HG03342 (cell line): Measurements from ENCODE around the gene AARS2.
"Not testable (repeated sequence)": the region's sequence is repeated elsewhere in the genome, so short reads cannot be mapped to it uniquely, and the experiment has no call there.

ENCODE experiments used
- ATAC-seq: cut with Tn5 transposase; IDR thresholded peaks from one replicate; pipeline ENCODE4 v1.9.1; 2021; ENCODE audit warnings: mild to moderate bottlenecking, moderate library complexity; ENCODE audit not compliant: unreplicated experiment

The AARS2 gene

DNA sequence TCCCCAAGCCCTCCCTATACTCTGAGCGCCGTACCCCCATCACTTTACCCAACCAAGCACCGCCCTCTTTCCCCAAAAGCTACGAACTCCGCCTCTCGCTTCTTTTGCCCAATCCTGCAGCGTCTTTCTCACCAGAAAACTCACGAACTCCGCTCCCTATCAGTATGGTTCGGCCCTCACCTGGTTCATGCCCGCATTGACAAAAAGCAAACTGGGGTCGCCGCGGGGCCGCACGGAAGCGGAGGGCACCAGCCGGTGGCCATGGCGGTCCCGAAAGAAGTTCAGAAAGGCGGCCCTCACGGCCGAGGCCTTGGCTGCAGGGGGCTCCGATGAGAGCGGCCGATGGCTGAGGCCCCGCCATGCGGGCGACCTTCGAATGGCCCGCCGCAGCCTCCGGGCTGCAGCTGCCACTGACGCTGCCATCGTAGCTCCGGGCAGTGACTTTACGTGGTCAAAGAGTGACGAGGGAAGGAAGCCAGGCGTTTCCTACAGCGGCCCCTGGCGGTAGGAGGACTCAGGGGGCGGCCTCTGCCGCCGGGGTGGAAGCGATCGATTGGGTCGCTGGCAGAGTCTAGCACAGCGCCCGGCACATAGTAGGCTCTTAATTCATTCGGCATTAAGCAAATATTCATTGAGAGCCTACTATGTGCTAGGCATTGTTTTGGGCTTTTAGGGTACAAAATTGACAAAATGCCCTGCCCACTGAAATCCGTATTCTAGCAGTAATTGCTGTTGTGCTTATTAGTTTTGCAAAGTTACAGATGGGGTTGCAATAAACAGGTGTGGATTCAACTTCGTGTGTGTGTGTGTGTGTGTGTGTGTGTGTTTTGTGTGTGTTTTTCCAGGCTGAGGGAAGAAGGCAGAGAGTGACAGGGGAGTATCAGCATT, at the start of gene AARS2:
Gene AARS2 (minus strand): TSS at position 447 of the 888 bp plus-strand sequence. CDS start 24 bp downstream, at position 423.
- peak; percentile 92 for ATAC-seq

DNA sequence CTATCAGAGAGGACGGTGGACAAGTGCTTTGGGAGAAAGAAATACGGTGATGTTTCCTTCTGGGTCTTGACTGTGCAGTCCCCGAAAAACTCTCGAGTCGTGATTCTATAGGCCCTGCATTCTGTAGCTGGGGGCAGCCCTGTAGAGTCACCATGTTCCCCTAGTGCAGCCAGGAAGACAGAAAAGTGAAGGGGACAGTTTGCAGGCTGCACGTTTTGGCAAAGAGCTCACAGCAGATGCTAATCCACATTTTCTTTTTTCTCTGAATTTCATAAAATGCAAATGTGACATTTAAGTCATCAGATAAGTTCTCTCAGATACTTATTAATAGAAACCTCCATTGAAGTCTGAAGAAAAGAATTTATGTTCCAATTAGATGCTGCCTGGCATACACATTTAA, 48.8 kb upstream of the AARS2 start:
- ATAC-seq = no peak

DNA sequence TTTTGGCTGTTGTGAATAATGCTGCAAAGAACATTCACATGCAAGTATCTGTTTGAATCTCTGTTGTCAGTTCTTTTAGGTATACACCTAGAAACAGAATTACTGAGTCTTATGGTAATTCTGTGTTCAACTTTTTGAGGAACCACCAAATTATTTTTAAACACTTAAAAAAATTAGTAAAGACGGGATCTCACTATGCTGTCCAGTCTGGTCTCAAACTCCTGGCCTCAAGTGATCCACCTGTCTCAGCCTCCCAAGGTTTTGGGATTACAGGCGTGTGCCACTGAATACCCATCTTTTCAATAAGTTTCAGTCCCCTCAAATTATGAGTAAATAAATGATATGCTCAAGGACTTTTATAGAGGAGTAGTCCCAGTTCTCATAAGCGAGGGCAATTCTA, 46.8 kb upstream of the AARS2 start:
- no peak for ATAC-seq

DNA sequence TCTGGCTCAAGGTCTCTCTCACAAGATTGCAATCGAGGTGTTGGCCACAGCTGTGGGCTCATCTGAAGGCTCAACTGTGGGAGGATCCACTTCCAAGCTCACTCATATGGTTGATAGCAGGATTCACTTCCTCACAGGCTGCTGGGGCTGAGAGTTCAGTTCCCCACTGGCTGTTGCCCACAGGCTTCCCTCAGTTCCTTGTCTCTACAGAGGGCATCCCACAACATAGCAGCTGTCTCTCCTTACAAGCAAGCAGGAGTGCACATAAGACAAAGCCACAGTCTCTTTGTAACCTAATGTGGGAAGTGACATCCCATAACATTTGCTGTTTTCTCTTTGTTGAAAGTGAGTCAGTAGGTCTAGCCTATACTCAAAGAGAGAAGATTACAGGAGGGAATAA, 43.3 kb upstream of the AARS2 start:
- ATAC-seq = no peak

DNA sequence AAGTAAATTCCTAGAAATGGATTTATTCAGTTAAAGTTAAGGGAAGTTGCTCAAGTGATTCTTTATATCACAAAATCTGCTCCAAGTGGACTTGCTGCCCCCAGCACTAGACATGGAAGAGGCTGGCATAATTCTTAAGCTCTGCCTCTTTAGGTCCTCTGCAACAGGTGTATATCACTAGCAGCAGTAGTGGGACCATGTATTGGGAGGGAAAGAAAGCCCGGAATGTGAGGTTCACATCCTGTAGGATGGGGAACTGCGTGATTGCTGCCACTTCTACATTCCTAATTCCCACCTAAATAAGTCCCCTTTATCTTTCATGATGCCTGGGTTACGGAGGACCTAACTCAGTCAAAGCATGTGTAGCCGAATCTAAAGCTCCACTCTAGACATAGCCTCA, 42.5 kb upstream of the AARS2 start:
- ATAC-seq = no peak

DNA sequence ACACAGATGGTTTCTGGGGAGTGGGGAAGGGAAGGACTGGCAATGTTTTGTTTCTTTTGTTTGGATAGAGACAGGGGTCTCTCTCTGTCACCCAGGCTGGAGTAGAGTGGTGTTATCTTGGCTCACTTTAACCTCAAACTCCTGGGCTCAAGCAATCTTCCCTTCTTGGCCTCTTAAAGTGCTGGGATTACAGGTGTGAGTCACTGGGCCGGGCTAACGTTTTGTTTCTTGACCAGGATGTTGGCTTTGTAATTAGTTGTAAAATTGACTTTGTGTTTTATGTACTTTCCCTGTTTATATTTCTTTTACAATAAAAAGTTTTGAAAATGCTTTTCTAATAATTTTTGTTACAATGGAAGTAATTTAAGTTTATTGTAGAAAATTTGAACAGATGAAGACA, 40.2 kb upstream of the AARS2 start:
- ATAC-seq = no peak

DNA sequence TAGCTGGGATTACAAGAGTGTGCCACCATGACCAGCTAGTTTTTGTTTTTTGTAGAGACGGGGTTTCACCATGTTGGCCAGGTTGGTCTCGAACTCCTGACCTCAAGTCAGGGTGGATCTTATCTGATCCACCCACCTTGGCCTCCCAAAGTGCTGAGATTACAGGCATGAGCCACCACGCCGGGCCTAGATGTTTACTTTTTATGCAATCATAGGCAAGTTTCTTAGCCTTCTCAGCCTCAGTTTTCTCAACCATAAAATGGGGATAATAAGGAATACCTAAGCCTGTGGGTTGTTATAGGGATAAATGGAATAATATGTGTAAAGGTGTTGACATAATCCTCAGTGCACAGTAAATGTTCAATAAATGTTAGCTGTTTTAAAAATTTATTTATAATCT, 39.1 kb upstream of the AARS2 start:
- ATAC-seq = no peak

DNA sequence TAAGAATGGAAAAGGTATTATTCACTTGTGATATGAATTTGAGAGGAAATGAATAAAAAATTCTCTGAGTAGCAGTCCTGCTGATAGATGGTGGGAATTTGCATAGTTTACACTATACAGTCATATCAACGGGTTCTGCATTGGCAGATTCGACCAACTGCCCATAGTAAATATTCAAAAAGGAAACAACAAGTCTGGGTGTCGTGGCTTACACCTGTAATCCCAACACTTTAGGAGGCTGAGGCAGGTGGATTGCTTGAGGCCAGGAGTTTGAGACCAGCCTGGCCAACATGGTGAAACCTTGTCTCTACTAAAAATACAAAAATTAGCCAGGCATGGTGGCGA, 37.5 kb upstream of the AARS2 start:
- not testable (repeated sequence) for ATAC-seq

DNA sequence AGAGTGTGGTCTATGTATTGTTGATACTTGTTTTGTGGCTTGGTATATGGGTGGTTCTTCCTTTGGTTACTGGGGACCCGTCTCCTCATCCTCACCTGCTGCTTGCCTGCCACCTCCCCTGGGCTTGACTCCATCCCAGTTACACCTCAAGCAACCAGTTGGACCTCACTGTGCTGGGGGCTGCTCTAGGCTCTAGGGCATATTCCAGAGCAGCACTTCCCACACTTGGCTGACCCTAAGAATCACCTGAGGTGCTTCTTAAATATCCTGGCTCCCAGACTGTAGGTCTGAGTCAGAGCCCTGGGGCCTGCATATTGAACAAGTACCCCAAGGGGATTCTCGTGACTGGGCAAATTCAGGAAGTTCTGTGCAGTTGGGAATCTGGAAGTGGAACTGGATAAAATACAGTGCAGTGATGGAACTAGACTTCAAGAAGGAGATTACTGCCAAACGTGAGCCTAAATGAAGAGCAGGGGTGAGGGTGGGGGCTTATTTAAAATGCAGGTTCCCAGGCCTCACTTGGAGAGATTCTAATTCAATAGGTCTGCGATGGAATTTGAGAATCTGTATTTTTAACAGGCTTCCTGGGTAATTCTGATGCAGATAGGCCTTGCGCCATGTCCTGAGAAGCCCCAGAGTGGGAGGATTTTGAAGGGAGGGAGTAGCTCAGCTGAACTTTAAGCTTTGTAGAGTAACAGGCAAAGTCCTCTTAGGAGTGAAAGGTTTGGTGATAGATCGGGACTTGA, 36.9 kb upstream of the AARS2 start:
- no peak for ATAC-seq

DNA sequence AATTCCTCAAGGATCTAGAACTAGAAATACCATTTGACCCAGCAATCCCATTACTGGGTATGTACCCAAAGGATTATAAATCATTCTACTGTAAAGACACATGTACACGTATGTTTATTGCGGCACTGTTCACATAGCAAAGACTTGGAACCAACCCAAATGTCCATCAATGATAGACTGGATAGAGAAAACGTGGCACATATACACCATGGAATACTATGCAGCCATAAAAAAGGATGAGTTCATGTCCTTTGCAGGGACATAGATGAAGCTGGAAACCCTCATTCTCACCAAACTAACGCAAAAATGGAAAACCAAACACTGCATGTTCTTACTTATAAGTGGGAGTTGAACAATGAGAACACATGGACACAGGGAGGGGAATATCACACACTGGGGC, 33.7 kb upstream of the AARS2 start:
- ATAC-seq = not testable (repeated sequence)

DNA sequence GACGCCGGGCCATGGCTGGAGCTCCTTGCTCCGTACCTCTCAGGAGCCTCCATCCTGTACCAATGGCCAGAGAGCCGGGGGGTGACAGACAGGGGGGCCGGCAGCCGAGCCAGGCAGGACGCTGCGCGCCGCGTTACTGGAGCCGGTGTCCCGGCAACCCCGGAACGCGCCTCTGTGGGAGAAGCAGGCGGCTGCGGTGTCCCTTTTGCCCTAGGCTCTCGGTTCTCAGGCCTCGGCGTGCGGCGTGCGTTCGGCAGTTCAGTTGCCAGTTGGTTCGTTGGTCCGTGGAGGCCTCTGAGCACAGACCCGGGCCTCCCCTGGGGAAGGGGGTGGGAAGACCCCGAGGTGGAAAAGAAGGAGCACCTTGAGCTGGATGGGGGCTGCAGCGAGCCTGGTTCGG, 29.3 kb upstream of the AARS2 start, which contains the start of gene SPATS1:
Gene SPATS1 (plus strand): TSS at position 162 of the 400 bp plus-strand sequence. CDS start 446 bp downstream, outside the sequence.
- no peak for ATAC-seq

DNA sequence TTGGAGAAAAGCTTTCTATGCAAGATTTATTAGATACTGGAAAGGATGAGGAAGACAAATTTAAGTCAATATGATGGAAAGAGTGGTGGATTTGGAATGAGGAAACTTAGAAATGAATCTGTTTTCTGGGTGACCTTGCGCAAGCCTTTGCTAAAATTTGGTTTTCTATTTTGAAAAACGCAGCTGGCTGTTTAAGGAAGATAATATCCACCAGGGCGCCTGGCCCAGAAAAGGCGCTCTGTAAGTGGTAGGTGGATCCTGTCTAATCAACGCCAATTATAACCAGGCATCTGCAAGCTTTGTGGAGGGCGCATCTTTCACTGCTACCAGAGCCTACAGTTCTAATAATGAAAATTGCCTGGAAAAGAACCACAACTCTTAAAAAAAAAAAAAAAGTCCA, 28.9 kb upstream of the AARS2 start:
- ATAC-seq = no peak

DNA sequence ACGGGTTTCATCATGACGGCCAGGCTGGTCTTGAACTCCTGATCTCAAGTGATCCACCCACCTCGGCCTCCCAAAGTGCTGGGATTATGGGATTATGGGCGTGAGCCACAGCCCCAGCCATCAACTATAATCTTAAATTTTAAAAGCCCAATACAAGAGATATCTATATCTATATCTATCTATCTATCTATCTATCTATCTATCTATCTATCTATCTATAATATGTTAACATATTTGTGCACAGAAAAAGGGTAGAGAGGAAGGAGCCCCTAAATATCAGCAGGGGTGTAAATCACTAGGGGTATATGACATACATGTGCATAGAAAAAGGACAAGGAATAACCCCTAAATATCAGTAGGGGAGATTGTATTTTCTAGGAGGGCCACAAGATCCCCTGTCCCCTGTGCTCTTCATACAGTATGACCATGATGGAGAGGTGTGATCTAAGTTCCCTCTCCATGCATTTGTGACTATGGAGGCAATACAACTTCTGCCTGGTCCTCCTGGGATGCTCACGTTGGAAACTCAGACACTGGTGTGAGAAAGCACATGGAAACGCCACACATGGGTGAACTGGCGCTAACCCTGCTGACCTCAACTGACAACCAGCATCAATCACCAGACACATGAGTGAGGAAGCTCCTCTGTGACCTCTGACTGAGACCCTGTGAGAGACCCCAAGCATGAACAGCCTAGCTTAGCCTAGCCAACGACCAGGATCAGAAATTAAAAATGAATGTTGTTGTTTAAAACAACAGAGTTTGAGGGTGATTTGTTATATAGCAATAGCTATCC, 28.1 kb upstream of the AARS2 start:
- ATAC-seq = no peak

DNA sequence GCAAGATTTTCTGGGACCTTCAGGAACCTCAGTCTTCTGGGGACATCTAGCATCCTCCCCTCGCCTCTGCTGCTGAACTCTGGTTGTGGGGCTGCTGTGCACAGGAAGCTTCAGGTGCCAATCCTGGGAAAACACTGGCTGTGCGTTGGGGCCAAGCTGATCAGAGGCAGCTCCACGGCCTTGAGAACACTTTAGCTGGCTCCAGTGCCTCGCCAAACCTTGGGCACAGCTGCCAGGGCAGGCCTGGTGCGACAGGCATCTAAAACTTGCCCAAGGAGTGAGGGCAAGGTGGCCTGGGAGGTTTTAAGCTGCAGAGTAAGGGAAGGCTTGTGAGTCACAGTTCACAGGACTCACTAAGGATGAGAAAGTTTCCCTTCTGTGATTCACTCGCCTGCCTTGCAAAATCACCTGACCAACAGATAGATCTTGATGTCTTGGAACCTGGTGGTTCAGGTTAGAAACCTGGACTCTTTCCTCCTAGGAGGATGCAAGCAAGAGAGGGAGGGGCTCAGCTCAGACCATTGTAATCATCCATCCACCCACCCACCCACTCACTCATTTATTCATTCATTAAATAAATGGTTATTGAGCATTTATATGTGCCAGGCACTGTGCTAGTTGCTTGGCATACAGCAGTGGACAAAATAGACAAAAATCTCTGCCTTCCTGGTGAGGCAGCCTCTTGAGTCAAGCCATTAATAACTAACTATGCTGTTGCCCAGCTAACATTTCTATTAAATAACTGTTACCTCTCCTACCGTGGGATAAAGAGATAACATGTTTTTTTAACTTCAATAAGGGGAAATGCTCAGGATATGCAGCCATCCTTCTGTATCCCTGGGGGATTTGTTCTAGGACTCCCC, 26.8 kb upstream of the AARS2 start:
- ATAC-seq = no peak

DNA sequence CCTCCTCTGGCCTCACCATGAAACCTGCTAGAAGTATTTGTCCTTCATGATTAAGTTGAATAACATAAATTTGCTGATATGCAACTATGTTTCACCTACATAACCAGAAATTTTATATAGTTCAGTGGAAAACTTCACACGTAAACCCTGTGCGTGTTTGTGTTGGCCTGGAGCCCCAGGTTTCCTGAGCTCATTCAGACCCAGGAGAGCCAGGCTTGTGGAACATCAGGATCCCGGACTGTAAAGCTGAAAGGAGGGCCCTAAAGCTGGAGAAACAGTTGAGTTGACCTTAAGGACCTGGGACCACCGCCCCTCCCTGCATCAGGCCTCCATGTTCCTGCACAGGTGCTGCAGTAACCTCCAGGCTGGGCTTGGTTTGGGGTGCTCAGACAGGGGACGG, 26.2 kb upstream of the AARS2 start:
- no peak for ATAC-seq

DNA sequence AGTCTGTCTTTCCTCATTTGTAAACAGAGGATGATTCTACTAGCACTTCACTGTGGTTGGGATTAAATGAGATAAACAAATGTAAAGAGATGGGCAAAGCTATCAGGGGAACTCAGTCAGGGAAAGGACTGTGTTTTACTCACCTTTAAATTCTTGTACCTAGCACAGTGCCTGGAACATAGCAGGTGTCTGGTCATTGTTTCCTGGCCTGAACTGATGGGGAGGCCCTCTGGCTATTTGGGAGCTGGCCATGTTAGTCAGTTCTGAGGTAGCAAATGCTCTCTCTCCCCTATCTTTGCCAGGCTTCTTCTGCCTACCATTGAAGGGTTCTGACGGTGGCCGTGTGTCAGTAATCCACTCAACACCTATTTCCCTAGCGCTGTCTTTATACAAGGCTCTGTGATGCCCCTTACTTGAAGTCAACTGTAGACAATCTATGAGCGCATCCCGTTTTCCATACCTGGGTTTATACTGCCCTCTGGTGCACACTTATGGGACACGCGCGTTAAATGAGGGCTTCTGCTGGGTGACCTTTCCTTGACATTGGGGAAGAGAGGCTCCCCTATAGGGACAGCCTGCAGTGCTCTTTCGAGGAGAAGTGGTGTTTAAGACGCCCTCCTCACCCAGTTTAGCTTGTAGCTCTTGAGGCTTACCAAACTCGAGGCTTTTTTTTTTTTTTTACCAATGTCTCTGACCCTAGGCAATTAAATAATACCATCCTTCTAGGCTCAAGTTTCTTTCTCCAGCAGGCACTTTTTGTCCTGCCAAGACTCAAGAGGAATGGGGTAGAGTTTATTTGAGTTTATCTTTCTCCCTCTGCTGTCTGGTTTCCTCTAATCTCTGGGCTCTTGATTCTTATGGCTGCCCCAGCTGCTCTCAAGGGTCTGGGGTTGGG, 25.3 kb upstream of the AARS2 start:
- peak; percentile 66 for ATAC-seq

DNA sequence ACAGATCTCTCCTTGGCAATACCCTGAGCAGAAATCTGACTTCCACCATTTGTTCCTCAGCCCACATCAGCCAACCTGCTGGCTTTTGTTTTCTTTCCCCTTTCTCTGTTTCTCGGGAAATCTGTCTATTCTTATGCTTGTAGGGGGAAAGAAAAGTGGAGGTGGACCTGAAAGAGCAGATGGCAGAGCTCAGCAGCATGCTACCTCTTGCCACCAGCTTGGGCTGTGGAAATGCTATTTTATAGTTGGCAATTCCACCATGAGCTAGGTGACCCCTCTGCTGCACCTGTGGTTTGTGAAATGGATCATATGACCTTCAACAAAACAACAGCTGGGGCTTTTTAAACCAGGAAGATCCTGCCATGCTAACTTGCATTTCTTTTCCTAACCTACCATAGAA, 22.5 kb upstream of the AARS2 start:
- ATAC-seq = no peak

DNA sequence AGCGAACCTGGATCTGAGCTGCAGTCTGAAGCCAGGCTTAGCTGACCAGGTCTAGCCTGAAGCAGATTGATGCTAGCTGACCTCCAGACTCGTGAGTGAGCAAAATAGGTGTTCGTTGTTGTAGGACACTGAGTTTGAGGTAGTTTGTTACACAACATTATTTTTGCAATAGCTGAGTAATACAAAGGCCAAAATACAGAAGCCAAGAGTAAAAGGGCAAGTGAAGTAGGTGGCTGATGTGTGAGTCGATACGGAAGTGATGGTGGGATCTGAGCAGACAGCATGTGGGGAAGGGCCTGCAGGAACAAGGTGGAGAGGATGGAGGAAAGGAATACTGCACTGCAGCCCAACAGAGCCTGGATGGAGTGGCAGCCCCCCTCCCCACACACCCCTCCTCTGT, 20.8 kb upstream of the AARS2 start:
- ATAC-seq = no peak

DNA sequence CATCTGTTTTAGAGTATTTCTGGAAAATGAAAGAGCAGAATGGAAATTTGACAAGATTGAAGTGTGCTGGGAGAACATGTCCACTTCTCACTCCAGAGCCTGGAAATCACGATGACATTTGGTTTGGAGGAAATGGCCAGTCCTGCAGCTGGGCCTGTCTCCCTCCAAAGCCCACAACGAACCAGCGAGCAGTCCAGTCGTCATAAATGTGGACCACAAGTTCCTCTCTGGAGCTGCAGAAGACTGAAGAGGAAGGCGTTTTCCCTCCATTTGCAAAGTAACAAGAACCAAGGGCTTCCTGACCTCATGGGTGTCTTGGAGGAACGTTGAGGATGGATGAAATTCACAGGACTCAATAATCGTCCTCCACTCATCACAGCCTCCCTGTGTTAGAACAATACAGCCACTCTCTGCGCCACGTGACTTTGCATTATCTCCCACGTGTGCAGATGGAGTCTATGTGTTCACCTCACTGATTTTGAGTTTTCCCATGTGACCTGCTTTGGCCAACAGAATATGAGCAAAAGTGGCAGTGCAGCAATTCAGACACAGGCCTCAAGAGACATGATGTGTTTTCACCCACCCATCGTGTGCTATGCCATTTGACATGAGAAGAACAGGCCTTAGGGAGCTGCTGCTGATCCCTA, 20.2 kb upstream of the AARS2 start:
- ATAC-seq = no peak
